ENCODE results near the gene ZNF273. TPM values are rescaled to one million over a fixed set of nuclear protein-coding genes. Genes with fewer than 3 reads are reported as not detected.

ZNF273 gene
- total RNA-seq, 1 donor from 2014 or later, result 1.7 TPM

DNA sequence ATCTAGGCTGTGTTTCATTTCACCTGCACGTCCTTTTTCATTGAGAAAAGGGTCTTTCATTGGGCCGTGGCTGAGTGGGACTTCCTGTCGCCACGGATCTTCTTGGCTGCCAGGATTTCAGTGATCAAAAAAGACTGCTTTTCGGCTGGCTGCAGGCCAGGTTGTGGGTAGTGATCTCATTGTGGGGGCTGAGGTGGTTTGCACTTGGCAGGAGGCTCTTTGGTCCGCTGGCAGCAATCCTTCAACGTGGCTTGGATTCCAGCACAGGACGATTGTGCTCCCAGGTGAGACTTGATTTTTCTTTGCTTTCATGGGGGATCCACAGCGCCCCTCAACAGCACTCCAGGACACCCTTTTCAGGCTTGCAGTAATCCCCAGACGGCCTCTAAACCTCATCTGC, 29.0 kb upstream of the ZNF273 start:
- H3K27me3 Mint-ChIP-seq (ENCODE audit: low read depth), result no peaks in the 10 kb centered on the region
- no peaks in the 10 kb centered on the region for H3K4me1 Mint-ChIP-seq (ENCODE audit: low read depth)
- no peak for DNase-seq (ENCODE audit: low spot score)
- no peaks in the 10 kb centered on the region for H3K36me3 Mint-ChIP-seq (ENCODE audit: low read depth)
- peaks cover 12% of the 10 kb centered on the region for H3K9me3 Mint-ChIP-seq (ENCODE audit: low read depth)
- no peak overlapping the region for H3K27ac Mint-ChIP-seq (ENCODE audit: unreplicated experiment)
- H3K4me3 Mint-ChIP-seq (ENCODE audit: unreplicated experiment), result no peak overlapping the region
- TF ChIP-seq, protein P1, sequence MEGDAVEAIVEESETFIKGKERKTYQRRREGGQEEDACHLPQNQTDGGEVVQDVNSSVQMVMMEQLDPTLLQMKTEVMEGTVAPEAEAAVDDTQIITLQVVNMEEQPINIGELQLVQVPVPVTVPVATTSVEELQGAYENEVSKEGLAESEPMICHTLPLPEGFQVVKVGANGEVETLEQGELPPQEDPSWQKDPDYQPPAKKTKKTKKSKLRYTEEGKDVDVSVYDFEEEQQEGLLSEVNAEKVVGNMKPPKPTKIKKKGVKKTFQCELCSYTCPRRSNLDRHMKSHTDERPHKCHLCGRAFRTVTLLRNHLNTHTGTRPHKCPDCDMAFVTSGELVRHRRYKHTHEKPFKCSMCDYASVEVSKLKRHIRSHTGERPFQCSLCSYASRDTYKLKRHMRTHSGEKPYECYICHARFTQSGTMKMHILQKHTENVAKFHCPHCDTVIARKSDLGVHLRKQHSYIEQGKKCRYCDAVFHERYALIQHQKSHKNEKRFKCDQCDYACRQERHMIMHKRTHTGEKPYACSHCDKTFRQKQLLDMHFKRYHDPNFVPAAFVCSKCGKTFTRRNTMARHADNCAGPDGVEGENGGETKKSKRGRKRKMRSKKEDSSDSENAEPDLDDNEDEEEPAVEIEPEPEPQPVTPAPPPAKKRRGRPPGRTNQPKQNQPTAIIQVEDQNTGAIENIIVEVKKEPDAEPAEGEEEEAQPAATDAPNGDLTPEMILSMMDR (IDR thresholded peaks at IDR 0.05), result no peak

DNA sequence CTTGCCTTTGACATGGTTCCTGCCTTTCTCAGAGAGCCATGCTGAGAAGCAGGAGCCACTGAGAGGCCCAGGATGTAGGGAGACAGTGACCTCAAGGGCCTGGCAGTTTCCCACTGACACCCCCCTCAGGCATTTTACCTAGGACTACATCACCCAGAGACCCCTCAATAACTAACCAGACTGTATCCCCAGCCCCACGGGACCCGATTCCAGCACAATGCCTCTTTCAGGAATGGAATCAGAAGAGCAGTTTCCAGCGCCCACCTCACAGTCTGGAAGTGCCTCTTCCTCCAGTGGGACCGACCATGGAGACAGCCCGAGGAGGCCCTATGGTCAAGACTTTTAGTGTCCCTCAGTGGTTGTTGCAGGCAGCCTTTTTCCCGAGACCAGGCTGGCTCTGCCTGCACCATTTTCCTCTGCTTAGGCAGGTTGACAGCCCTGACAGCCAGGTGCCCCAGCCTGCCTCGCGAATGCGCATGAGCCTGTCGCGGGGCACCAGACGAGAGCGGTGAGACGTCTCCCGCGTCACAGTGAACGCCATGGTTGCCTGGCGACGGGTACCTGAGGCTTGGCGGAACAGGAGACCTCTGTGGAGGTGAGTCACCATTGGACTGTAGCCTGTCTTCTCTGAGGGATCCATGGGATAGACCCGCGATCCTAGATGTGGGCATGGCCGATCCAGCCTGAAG, 28.4 kb upstream of the ZNF273 start:
- TF ChIP-seq, protein P1 (IDR thresholded peaks at IDR 0.05), result no peak
- peaks cover 16% of the 10 kb centered on the region for H3K9me3 Mint-ChIP-seq (ENCODE audit: low read depth)
- H3K4me3 Mint-ChIP-seq (ENCODE audit: unreplicated experiment), result no peak overlapping the region
- no peak overlapping the region for H3K27ac Mint-ChIP-seq (ENCODE audit: unreplicated experiment)
- no peaks in the 10 kb centered on the region for H3K36me3 Mint-ChIP-seq (ENCODE audit: low read depth)
- DNase-seq (ENCODE audit: low spot score), result no peak
- H3K4me1 Mint-ChIP-seq (ENCODE audit: low read depth), result no peaks in the 10 kb centered on the region
- no peaks in the 10 kb centered on the region for H3K27me3 Mint-ChIP-seq (ENCODE audit: low read depth)

DNA sequence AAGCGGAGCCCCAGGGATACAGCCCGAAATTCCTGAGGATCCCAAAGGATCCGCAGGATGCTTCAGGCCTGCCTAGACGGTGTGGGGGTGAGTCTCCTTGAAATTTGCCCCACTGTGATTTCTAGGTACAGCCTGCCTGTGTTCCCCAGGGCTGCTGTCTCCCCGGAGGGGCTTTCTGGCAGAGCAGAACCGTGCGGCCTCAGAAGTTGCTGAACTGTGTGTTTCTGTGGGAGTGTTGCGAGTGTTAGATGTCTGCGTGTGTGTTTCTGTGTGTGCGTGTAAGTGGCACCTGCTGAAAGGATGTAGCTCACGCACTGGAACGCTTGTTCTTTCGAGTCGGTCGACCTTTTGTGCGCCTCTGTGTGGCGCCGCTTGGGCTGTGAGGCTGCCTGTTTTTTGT, 27.8 kb upstream of the ZNF273 start:
- Mint-ChIP-seq H3K36me3 (ENCODE audit: low read depth) (no peaks in the 10 kb centered on the region), H3K27me3 (ENCODE audit: low read depth) (no peaks in the 10 kb centered on the region), H3K9me3 (ENCODE audit: low read depth) (peaks cover 19% of the 10 kb centered on the region), H3K4me3 (ENCODE audit: unreplicated experiment) (no peak overlapping the region), H3K27ac (ENCODE audit: unreplicated experiment) (no peak overlapping the region), H3K4me1 (ENCODE audit: low read depth) (no peaks in the 10 kb centered on the region)
- TF ChIP-seq, protein P1 (IDR thresholded peaks at IDR 0.05), result no peak
- DNase-seq (ENCODE audit: low spot score), result no peak

DNA sequence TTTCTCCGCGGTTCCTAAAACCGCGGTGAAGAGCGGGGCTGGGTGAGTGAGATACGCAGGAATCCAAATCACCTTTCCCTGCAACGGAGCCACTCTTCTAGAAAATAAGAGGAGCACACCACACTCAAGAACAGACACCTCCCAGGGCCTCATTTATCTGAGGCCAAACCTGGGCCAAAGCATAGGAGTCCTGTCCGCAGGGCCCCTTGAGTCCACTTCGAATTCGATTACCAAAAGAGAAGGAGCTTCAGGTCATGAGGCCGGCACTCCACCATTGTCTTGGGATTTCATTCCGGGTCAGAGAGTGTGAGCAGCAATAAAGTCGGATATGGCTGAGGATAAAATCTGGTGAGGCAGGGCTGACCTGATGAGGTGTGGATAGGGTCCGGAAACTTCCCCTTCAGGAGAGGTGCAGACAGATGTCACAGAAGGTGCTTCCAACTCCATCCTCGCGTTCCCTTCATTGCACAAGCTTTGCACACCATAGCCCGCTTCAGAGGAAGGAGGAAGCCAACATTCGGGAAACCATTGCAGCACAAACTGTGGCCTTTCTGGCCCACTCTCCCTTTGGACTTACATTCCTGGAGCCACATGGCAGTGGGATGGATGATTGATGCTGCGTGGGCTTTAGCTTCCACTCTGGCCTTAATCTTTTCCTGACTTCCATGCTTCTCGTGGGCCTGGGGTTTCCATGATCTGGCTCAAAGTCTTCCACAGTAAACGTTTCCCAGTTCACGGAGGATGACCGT, 27.2 kb upstream of the ZNF273 start:
- no peak for DNase-seq (ENCODE audit: low spot score)

More for the DNA sequence above, 27.2 kb upstream of the ZNF273 start:
- Mint-ChIP-seq H3K27me3 (ENCODE audit: low read depth) (no peaks in the 10 kb centered on the region), H3K36me3 (ENCODE audit: low read depth) (no peaks in the 10 kb centered on the region), H3K4me1 (ENCODE audit: low read depth) (no peaks in the 10 kb centered on the region), H3K9me3 (ENCODE audit: low read depth) (peaks cover 13% of the 10 kb centered on the region), H3K27ac (ENCODE audit: unreplicated experiment) (no peak overlapping the region), H3K4me3 (ENCODE audit: unreplicated experiment) (no peak overlapping the region)
- TF ChIP-seq, protein P1 (IDR thresholded peaks at IDR 0.05), result no peak

All from chondrocyte (in vitro differentiated cells).